ENCODE measurements around the gene ZNF804A.

Gene ZNF804A

GRCh38 chr2:184681642-184682321 lies 83.5 kb downstream of the ZNF804A start:
- ChIA-PET POLR2A (interaction anchor here (0.5 kb wide), 1 partner anchor 1614 kb away, joined by 4 read pairs; no protein-coding TSS in a partner anchor), CTCF (no interaction called here)
- no peak overlapping the region for H3K4me3 ChIP-seq (ENCODE audit: low read depth, low read length)
- no peak for TF ChIP-seq CTCF (IDR thresholded peaks at IDR 0.05; ENCODE audit: insufficient read depth, low read length, missing control alignments)
- no peak for DNase-seq (ENCODE audit: low read depth, low spot score)

GRCh38 chr2:184683911-184684310 lies 85.6 kb downstream of the ZNF804A start:
- POLR2A ChIA-PET, result no interaction called here
- TF ChIP-seq CTCF (IDR thresholded peaks at IDR 0.05; ENCODE audit: insufficient read depth, low read length, missing control alignments), result no peak
- no peak overlapping the region for H3K4me3 ChIP-seq (ENCODE audit: low read depth, low read length)
- no peak for DNase-seq (ENCODE audit: low read depth, low spot score)
- CTCF ChIA-PET, result interaction anchor here (0.7 kb wide), 1 partner anchor 234 kb away, joined by 3 read pairs; no protein-coding TSS in a partner anchor

GRCh38 chr2:184685999-184686841 lies 87.9 kb downstream of the ZNF804A start:
- ChIA-PET POLR2A (no interaction called here), CTCF (no interaction called here)
- DNase-seq (ENCODE audit: low read depth, low spot score), result no peak
- no peak overlapping the region for H3K4me3 ChIP-seq (ENCODE audit: low read depth, low read length)
- TF ChIP-seq CTCF (IDR thresholded peaks at IDR 0.05; ENCODE audit: insufficient read depth, low read length, missing control alignments), result no peak

- DNase-seq (ENCODE audit: low read depth, low spot score), result no peak
- ChIA-PET CTCF (no interaction called here), POLR2A (no interaction called here)
- H3K4me3 ChIP-seq (ENCODE audit: low read depth, low read length), result no peak overlapping the region
- no peak for TF ChIP-seq CTCF (IDR thresholded peaks at IDR 0.05; ENCODE audit: insufficient read depth, low read length, missing control alignments)
Observed at GRCh38 chr2:184689638-184690037, 91.3 kb downstream of the ZNF804A start.

GRCh38 chr2:184692141-184692734 lies 93.9 kb downstream of the ZNF804A start:
- ChIA-PET CTCF (no interaction called here), POLR2A (no interaction called here)
- TF ChIP-seq CTCF (IDR thresholded peaks at IDR 0.05; ENCODE audit: insufficient read depth, low read length, missing control alignments), result no peak
- no peak overlapping the region for H3K4me3 ChIP-seq (ENCODE audit: low read depth, low read length)
- DNase-seq (ENCODE audit: low read depth, low spot score), result no peak

- ChIA-PET CTCF (no interaction called here), POLR2A (no interaction called here)
- TF ChIP-seq CTCF (IDR thresholded peaks at IDR 0.05; ENCODE audit: insufficient read depth, low read length, missing control alignments), result no peak
- no peak for DNase-seq (ENCODE audit: low read depth, low spot score)
- no peak overlapping the region for H3K4me3 ChIP-seq (ENCODE audit: low read depth, low read length)
Observed at GRCh38 chr2:184696644-184697043, 98.3 kb downstream of the ZNF804A start.

Data from AG04449 (cell line).